H54 (cell line): ENCODE measurements around the gene KMT2C.

Experiments
- DNase-seq: peaks from one replicate; pipeline ENCODE4 v3.0.0; 2011; ENCODE audit warnings: low spot score, mixed read lengths; ENCODE audit not compliant: insufficient read length
- FAIRE-seq: peaks from 3 replicates; lab custom pipeline; 2011; peaks lifted over from hg19 to GRCh38; lab: Jason Lieb, UNC
- POLR2A ChIP-seq: IDR thresholded peaks from 2 replicates; pipeline ENCODE4 v1.6.1; 2011; ENCODE audit warnings: low read depth, mild to moderate bottlenecking, low read length

KMT2C gene

GRCh38 chr7:152106990-152107389, 328.8 kb downstream of the KMT2C start:
- FAIRE-seq (no peak), DNase-seq (no peak)
- no peak for TF ChIP-seq POLR2A

GRCh38 chr7:152105205-152105604, 330.6 kb downstream of the KMT2C start:
- no peak for TF ChIP-seq POLR2A
- DNase-seq (no peak), FAIRE-seq (no peak)

GRCh38 chr7:152103691-152104090, 332.1 kb downstream of the KMT2C start:
- no peak for DNase-seq
- TF ChIP-seq POLR2A: no peak
- no peak for FAIRE-seq

- TF ChIP-seq POLR2A: no peak
- no peak for FAIRE-seq
Measured at GRCh38 chr7:152103066-152103465, 332.7 kb downstream of the KMT2C start.

GRCh38 chr7:152097330-152097729, 338.5 kb downstream of the KMT2C start:
- TF ChIP-seq POLR2A: no peak
- no peak for FAIRE-seq
- DNase-seq: no peak

More at GRCh38 chr7:152103066-152103465, 332.7 kb downstream of the KMT2C start:
- DNase-seq: no peak

GRCh38 chr7:152095771-152096170, 340.0 kb downstream of the KMT2C start:
- FAIRE-seq: no peak
- DNase-seq: no peak
- no peak for TF ChIP-seq POLR2A

GRCh38 chr7:152093717-152094116, 342.1 kb downstream of the KMT2C start:
- DNase-seq: no peak
- FAIRE-seq: no peak
- TF ChIP-seq POLR2A: no peak

- FAIRE-seq (no peak), DNase-seq (no peak)
- no peak for TF ChIP-seq POLR2A
Measured at GRCh38 chr7:152090747-152091146, 345.1 kb downstream of the KMT2C start.

GRCh38 chr7:152089183-152089582, 346.6 kb downstream of the KMT2C start:
- TF ChIP-seq POLR2A: no peak
- no peak for FAIRE-seq
- no peak for DNase-seq

GRCh38 chr7:152086513-152086912, 349.3 kb downstream of the KMT2C start:
- DNase-seq (no peak), FAIRE-seq (no peak)
- no peak for TF ChIP-seq POLR2A

- no peak for TF ChIP-seq POLR2A
- peak; percentile 38 for FAIRE-seq
- DNase-seq: no peak
Measured at GRCh38 chr7:152085131-152085530, 350.7 kb downstream of the KMT2C start.
